ENCODE data around the gene CDSN. TPM values are rescaled to one million over a fixed set of nuclear protein-coding genes. Genes with fewer than 3 reads are reported as not detected.

The CDSN gene
- not detected in 5 replicates for total RNA-seq (2022; extraction: Qiagen RNA extraction; ENCODE audit: low read depth)

GRCh38 chr6:31120151-31120915, at the start of gene CDSN:
CDSN (minus strand) TSS chr6:31120446; CDS start chr6:31120419, 27 bp downstream.

GRCh38 chr6:31158140-31158862, 38.1 kb upstream of the CDSN start, which contains the start of gene TCF19:
TCF19 (plus strand) TSS chr6:31158589; CDS start chr6:31159470, 881 bp downstream.

GRCh38 chr6:31157513-31158139, 37.4 kb upstream of the CDSN start, which contains the start of gene CCHCR1:
CCHCR1 (minus strand) TSS chr6:31157802; CDS start chr6:31157600, 202 bp downstream.

GRCh38 chr6:31138982-31139381, 18.7 kb upstream of the CDSN start, which contains the start of gene PSORS1C2:
PSORS1C2 (minus strand) TSS chr6:31139066; CDS start chr6:31139026, 40 bp downstream.

GRCh38 chr6:31114541-31114878, 5.7 kb downstream of the CDSN start, which contains the start of gene PSORS1C1:
PSORS1C1 (plus strand) TSS chr6:31114800; CDS start chr6:31129633, 14,833 bp downstream.

GRCh38 chr6:31112478-31112877, 7.8 kb downstream of the CDSN start, which contains the start of gene C6orf15:
C6orf15 (minus strand) TSS chr6:31112575; CDS start chr6:31112555, 20 bp downstream.

Other genes starting within 250 kb of the CDSN start
- 42.6 to 57.5 TPM (median 51.4 TPM) in 5 replicates for gene DDR1, start 235.9 kb downstream of the CDSN start, total RNA-seq (2022; extraction: Qiagen RNA extraction; ENCODE audit: low read depth)
- 14.8 to 23.5 TPM (median 19.2 TPM) in 5 replicates for gene GTF2H4, start 212.2 kb downstream of the CDSN start, total RNA-seq (2022; extraction: Qiagen RNA extraction; ENCODE audit: low read depth)
- gene VARS2, start 206.2 kb downstream of the CDSN start, total RNA-seq (2022; extraction: Qiagen RNA extraction; ENCODE audit: low read depth), result 9.1 to 11.7 TPM (median 11.2 TPM) in 5 replicates
- gene SFTA2, start 188.3 kb downstream of the CDSN start, total RNA-seq (2022; extraction: Qiagen RNA extraction; ENCODE audit: low read depth), result not detected in 5 replicates
- gene MUCL3, start 179.5 kb downstream of the CDSN start, total RNA-seq (2022; extraction: Qiagen RNA extraction; ENCODE audit: low read depth), result 0.01 to 0.05 TPM (median 0.02 TPM) in 3 of 5 replicates, not detected in the others
- not detected in 5 replicates for gene MUC21, start 136.7 kb downstream of the CDSN start, total RNA-seq (2022; extraction: Qiagen RNA extraction; ENCODE audit: low read depth)
- 0.01 to 0.03 TPM in 2 of 5 replicates, not detected in the others for gene MUC22, start 110.0 kb downstream of the CDSN start, total RNA-seq (2022; extraction: Qiagen RNA extraction; ENCODE audit: low read depth)
- not detected in 5 replicates for gene C6orf15, start 7.9 kb downstream of the CDSN start, total RNA-seq (2022; extraction: Qiagen RNA extraction; ENCODE audit: low read depth)
- gene PSORS1C1, start 5.6 kb downstream of the CDSN start, total RNA-seq (2022; extraction: Qiagen RNA extraction; ENCODE audit: low read depth), result 3.0 to 4.4 TPM (median 4.1 TPM) in 5 replicates
- gene PSORS1C2, start 18.6 kb upstream of the CDSN start, total RNA-seq (2022; extraction: Qiagen RNA extraction; ENCODE audit: low read depth), result not detected in 5 replicates
- 6.5 to 7.3 TPM (median 6.7 TPM) in 5 replicates for gene CCHCR1, start 37.4 kb upstream of the CDSN start, total RNA-seq (2022; extraction: Qiagen RNA extraction; ENCODE audit: low read depth)
- 12.1 to 15.0 TPM (median 13.7 TPM) in 5 replicates for gene TCF19, start 38.1 kb upstream of the CDSN start, total RNA-seq (2022; extraction: Qiagen RNA extraction; ENCODE audit: low read depth)
- gene POU5F1, start 50.2 kb upstream of the CDSN start, total RNA-seq (2022; extraction: Qiagen RNA extraction; ENCODE audit: low read depth), result 2.8 to 6.0 TPM (median 4.1 TPM) in 5 replicates
- gene HLA-C, start 151.6 kb upstream of the CDSN start, total RNA-seq (2022; extraction: Qiagen RNA extraction; ENCODE audit: low read depth), result 44.7 to 60.0 TPM (median 50.9 TPM) in 5 replicates
- 24.5 to 36.5 TPM (median 29.0 TPM) in 5 replicates for gene HLA-B, start 236.7 kb upstream of the CDSN start, total RNA-seq (2022; extraction: Qiagen RNA extraction; ENCODE audit: low read depth)

Data from A549 treated with RU486 at 1 μM for 4 hours (cell line).